ENCODE results near the gene COG1.

COG1 gene

DNA sequence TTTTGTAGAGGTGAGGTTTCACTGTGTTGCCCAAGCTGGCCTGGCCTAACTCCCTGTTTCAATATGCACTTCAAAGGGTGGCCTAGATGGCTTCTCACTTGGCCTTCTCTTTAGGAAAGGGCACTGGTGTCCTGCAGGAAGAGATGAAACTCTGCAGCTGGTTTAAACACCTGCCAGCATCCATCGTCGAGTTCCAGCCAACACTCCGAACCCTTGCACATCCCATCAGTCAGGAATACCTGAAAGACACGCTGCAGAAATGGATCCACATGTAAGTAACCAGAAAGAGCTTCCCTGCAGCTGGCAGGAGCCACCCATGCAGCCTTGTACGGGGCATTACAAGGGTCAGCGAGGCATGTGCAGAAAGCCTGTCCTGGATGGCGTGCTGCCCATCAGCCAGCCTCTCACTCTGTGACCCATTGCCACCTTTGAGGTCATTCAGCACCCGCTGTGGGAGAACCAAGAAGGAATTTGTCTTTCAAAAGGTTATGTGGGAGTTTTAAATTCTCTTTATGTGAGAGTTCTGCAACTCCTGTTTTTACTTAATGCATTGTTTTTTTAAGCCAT, 7.0 kb downstream of the COG1 start:
- no peak for DNase-seq

DNA sequence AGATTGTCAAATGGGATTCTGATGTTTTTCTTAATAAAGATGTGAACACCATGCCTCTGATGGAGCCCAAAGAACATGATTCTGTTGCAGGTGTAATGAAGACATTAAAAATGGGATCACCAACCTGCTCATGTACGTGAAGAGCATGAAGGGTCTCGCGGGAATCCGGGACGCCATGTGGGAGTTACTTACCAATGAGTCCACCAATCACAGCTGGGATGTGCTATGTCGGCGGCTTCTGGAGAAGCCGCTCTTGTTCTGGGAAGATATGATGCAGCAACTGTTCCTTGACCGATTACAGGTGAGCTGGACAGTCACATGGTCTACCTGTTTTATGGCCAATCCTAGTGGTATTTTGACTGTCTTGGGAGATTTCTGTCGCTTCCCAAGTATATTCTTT, 7.6 kb downstream of the COG1 start:
- DNase-seq: no peak

DNA sequence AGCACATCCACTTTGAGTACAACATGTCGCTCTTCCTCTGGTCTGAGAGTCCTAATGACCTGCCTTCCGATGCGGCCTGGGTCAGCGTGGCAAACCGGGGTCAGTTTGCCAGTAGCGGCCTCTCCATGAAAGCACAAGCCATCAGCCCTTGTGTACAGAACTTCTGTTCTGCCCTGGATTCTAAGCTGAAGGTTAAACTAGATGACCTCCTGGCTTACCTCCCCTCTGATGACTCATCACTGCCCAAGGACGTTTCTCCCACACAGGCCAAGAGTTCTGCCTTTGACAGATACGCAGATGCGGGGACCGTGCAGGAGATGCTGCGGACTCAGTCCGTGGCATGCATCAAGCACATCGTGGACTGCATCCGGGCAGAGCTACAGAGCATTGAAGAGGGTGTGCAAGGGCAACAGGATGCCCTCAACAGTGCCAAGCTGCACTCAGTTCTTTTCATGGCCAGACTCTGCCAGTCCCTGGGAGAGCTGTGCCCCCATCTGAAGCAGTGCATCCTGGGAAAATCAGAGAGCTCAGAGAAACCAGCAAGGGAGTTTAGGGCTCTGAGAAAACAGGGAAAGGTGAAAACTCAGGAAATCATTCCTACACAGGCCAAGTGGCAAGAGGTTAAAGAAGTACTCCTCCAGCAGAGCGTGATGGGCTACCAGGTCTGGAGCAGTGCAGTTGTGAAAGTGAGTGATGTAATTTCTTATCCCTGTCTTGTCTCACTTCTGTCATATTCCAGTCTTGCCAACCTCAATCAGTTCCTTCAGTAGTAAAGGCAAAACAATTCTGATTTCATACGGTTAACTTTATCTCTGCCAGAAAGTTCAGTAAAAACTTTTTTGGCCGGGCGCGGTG, 8.6 kb downstream of the COG1 start:
- no peak for DNase-seq

DNA sequence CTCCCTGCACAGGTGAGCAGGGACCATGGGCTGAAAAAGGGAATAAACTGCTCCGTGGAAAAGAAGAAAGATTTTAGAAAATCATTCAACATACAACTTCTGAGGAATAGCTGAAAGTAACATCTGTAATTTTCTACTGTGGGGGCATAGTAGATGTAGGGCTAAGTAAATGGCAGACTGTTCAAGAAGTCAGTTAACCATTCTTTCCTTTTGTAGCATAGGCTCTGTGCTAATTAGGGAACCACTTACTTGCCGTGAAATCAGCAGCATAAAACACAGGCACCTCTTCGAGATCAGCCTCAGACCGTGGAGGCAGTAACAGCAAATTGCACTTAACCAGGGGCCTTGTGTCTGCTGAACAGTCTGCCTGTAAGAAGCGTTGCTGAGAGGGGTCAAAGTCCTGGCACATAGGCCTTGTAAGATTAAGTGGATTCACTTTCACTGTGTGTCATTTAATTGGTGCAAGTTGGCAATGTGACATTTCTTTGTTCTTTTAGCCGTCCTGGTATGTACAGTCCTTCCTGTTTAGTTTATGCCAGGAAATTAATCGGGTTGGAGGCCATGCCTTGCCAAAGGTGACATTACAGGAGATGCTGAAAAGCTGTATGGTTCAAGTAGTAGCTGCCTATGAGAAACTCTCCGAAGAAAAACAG, 10.4 kb downstream of the COG1 start:
- DNase-seq: peak in 1 of 2 experiments; percentile 29

DNA sequence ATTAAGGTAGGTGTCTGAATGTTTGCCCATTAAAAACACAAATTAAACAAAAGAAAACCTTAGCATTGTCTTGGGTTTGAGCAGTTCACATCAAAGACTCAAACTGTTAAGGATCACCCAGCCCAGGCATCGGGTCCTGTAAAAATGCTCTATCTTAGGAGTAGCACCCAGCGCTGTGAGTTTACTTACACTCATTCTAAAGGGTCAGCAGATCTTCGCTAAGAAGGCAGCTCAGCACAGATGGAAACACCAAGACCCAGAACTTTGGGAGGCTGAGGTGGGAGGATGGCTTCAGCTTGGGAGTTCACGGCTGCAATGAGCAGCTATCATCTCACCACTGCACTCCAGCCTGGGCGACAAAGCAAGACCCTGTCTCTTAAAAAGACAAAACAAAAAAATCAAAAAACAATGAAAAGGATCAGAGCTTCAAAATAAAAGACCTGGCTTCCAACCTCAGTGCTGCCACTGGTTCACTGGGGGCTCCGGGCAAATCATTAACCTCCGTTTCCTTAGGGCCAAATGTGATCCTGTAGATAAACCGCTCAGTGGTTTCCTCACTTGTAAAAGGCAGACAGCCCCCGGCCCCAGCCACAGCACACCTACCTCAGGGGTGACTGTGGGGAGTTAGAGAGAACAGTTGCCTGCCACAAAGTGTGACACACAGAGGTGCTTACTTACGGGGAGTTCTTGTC, 11.1 kb downstream of the COG1 start:
- no peak for DNase-seq

DNA sequence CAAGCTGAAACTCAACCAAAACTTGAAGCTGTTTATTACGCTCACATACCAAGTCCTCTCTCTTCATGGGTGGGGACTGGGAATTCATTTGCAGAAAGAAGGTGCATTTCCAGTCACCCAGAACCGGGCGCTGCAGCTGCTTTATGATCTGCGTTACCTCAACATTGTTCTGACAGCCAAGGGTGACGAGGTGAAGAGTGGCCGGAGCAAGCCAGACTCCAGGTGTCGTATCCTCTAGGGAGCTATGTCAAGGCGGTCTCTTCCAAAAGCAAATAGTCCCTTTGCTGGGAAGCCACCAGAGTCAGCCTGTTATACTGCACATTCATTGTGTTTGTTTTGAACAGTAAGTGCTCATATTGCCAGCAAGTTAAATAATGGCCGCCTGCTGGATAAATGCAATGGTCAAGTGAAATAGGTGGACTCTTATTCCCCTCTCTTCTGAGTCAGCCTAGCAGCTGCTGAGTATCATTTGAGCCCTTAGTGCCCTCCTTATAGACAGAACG, 12.7 kb downstream of the COG1 start:
- peak in 1 of 2 experiments; percentile 61 for DNase-seq

DNA sequence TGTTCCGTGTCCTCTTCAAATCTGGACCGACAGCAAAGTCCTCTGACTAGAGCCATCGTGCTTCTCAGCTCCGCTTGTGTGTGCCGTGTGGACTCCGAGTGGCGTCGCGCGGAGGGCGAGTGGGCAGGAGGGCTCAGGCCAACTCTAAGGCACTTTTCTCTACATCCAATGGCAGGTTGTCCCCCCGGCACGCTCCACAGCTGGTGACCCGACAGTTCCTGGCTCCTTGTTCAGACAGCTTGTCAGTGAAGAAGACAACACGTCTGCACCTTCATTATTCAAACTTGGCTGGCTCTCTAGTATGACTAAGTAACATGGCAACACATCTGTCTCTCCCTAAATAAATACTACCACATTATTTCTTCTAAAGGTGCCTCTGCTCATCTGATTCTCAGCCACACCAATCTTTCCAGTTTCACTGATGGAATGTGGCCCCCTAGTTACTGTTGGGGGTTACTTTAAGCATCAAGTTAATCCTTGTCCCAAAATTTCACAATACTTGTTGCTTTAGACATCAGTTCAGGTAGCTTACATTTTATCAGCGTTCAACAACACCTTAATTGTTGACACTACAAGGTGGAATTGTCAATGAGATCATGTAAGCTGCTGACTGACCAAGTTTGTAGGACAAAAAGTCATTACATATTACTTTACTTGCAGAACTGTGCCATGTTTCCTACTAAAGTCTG, 15.4 kb downstream of the COG1 start:
- no peak for DNase-seq

DNA sequence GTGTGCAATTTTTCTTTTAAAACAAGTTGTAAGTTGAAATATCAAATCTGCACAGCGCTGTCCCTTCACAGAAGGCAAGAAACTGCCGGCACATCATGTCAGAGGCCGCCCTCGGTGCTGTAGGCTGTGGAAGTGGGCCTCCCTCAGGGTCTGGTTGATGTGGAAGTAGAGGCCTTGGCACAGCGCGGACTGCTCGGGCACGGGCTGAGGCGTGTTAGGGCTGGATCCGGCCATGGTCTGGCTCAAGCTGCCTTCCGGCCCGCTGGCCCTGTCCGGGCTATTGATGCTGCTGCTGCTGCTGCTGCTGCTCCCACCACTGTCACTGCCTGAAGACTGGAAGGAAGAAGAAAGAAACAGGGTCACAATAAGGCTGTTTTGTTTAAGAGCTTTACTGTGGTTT, 16.6 kb downstream of the COG1 start:
- no peak for DNase-seq

DNA sequence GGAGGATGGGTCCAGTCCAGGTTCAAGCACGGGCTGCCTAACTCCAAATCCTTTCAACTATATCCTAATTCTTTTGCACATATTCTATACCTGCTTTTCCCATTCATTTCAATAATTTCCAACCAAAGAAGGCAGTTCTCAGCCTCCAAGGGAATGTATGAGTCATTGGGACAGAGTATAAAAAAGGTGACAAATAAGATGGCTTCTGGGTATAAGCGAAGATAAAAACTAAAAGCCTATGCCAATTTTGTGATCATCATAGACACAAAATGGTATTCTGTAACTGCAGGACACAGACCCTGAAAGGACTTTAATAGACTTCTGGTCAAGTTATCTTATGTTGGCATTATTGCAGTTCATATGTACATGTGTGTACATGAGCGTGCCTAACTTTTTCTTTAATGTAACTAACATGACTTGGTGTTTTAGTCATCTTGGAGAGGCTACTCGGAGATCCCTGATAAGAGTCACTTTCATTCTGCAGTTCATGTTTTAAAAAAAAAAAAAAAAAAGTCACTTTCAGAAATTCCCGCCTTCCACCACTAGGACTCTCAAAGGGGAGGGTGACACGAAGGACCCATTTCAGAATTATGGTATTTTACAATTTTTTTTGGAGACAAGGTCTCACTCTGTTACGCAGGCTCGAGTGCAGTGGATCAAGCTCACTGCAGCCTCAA, 17.3 kb downstream of the COG1 start:
- DNase-seq: no peak

DNA sequence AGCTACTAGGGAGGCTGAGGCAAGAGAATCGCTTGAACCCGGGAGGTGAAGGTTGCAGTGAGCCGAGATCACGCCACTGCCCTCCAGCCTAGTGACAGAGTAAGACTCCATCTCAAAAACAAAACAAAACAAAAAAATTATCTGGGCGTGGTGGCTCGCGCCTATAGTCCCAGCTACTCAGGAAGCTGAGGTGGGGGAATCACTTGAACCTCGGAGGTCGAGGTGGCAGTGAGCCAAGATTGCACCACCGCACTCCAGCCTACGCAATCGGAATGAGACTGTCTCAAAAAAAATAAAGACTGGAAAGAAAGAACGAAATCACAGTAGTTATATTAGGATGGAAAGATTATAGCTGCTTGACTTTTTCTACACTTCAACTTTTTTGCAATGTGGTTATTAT, 18.9 kb downstream of the COG1 start:
- no peak for DNase-seq

DNA sequence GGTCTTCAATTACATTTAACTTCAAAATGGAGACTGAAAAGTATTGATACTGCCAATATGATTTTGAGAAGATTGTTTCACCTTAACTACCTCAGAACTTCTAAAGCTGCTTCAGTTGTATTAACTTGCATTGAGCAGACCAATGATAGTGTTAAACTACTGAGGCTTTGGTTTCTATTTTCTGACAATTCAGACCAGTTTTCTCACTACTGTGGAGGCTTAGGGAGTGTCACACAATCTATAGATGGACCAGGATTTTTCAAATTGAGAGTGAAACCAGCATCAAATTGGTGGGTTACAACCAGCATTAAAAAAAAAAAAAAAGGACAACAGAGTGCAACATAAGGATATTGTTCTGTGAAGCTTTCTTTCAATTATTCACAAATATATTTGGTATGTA, 21.2 kb downstream of the COG1 start:
- DNase-seq: no peak

DNA sequence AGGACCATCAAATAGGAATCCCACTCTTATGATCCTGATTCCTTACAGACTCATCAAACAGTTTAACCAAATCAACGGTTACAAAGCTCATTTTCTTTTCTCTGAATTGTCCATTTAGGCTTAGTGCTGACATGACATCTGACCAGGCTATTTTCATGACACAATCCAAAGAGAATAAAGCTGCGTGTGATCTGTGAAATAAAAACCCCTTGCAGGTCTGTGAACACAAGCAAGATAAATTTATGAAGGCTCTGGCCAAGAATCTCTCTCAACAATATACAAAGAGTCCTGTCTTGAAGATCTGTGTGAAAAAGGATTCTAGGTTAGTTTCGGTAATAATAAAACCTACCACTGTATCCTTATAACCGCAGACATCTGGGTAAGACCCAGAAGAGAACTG, 22.0 kb downstream of the COG1 start:
- no peak for DNase-seq

DNA sequence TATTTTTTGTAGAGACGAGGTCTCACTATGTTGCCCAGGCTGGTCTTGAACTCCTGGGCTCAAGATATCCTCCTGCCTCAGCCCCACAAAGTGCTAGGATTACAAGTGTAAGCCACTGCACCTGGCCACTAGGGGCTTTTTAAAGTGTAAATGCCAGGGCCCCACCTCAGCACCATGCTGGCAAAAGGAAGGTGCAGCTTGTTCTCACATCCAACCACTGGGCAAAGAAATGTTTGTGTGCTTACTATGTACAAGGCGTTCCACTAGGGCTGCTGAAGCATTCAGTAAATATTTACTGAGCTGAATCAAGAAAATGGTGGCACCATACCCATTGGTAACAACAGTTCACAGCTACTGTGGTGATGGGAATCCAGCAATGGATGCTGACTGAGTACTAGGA, 22.6 kb downstream of the COG1 start:
- no peak for DNase-seq

DNA sequence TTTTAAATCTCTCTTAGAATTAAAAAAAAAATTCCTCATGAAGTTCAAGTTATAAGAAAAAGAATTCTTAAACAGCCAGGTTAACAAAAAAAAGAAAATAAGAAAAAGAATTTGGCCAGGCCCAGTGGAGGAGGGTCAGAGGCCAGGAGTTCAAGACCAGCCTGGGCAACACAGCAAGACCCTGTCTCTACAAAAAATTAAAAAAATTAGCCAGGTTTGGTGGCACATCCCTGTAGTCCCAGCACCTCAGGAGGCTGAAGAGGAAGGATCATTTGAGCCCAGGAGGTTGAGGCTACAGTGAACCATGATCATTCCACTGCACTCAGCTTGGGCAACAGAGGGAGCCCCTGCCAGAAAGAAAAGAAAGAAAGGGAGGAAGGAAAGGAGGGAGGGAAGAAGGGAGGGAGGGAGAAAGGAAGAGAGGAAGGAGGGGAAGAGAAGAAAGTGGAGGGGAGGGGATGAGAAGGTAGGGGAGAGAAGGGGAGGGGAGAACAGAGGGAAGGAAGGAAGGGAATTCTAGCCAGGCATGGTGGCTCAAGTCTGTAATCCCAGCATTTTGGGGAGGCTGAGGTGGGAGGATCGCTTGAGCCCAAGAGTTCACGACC, 30.9 kb downstream of the COG1 start:
- no peak for DNase-seq

DNA sequence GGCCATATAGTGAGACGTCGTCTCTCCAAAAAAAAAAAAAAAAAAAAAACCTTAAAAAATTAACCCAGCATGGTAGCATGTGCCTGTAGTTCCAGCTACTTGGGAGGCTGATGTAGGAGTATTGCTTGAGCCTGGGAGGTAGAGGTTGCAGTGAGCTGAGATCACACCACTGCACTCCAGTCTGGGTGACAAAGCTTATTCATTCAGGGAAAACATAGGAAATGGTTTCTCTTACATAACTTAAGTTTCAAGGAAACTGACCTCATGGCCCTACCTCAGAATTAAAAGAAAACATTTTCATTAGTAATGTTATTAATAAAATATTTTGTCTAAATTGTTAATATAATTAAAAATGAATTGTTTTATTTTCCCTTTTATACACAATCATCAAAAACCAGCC, 31.4 kb downstream of the COG1 start:
- DNase-seq: no peak

DNA sequence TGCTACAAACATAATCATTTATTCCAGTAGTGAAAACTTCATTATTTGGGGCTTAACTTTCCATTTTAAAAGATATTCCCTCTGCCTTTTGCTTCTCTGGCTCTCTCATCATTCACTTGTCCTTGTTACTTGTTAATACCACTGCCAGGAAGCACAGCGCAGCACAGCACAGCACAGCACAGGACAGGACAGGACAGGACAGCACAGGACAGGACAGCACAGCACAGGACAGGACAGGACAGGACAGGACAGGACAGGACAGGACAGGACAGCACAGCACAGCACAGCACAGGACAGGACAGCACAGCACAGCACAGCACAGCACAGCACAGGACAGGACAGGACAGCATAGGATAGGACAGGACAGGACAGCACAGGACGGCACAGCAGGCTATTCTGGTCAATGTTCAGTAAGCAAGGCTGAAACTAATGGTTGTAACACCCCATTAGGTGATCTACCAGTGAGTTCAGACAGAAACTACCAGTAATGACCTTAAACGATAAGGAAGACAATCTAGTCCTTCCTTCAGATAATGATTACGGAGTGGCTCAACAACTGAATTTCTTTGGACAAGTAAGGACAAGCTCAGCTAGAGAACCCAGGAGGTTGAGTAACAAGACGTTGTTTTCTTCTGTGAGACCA, 31.9 kb downstream of the COG1 start:
- no peak for DNase-seq

DNA sequence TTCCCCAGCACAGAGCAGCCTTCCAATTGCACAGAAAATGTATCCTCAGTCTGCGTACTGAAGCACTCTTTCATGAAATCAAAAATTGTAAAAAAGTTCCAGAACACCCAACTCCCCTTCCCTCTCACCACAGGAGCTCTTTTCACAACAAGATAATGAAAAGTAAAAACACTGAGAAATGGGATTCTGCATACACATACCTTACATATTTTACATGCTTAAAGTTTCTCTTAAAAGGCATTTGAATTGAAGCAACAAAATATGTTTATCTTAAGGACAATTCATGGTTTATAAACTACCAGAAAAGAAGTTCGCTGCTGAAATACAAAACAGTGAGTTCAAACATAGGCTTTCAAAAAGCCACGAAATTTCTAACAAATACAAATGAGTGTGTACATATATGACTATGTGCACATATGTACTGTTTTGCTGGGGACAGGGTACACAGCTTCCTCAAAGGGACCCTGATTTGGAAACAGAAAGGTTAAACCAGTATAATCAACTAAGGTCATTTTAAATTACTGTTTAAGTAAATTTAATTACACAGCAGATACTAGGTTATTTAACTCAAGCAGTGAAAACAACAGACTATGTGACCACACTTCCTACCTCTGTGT, 33.8 kb downstream of the COG1 start:
- no peak for DNase-seq

DNA sequence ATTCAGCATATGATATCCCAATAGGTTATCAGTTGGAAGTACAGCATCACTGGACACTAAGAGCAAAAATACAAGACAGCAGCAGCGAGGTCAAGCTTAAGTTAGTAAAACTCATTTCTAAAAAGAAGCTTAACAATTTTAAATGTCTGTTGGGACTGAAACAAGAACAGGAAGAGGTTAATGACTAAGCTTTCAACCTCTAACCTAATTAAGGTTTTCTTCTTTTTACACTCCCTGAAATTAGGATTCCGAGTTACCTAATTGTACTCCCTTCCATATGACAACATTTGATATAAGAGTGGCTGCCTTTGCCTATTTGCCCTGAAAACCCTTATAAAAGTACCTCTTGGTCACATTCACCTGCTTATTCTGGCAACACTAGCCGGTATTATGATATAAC, 34.5 kb downstream of the COG1 start:
- DNase-seq: no peak

DNA sequence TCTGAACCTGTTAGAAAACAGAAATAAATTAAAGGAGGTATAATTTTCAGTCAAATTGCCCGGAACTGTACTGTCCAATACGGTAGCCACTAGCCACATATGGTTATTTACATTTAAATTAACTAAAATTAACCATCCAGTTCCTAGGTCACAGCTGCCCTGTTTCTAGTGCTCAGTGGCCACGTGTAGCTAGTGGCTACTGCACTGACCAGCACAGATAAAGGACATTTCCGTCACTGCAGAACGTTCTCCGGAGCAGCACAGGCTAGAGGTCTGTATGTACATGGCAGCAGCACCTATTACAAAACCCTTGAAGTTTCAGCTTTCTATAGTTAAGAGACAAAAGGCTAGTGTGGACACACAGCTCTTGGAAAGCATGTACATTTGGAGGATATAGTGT, 35.1 kb downstream of the COG1 start:
- no peak for DNase-seq

DNA sequence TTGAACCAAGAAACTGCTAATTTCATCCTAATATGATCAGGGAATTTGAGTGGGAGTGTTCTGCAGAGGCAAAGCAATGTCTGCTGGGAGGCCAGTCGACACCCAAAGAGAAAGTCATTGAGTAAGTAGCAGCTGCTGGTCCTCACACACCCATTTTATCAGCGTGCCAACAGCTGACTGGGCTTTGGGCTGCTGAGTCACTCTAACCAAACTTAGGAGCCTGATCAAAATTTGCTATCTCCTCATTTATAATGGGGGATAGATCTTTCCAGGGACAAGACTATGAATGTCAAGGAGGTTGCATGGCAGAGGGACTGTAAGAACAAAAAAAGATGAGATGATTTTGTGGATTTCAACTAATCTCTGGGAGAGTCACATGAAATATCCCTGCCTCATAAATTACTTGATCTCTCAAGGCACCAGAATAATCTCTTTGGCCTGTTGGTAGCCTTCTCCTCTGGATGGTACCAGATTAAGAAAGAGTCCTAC, 35.9 kb downstream of the COG1 start:
- DNase-seq: no peak

DNA sequence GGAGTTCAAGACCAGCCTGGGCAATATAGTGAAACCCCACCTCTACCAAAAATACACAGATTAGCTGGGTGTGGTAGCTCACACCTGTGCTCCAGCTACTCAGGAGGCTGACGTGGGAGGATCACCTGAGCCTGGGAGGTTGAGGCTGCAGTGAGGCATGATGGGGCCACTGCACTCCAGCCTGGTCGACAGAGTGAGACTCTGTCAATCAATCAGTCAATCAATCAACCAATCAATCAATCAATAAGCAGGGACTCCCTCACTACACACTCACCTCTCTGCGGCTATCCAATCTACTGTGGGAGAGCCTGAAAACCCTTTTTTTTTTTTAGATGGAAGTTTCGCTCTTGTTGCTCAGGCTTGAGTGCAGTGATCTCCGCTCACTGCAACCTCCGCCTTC, 37.2 kb downstream of the COG1 start:
- DNase-seq: no peak
